Measurements from ENCODE around the gene MFSD2A. TPM values are rescaled to one million over a fixed set of nuclear protein-coding genes. Genes with fewer than 3 reads are reported as not detected.
"Not testable (repeated sequence)": the region's sequence is repeated elsewhere in the genome, so short reads cannot be mapped to it uniquely, and the experiment has no call there.

The MFSD2A gene
- total and polyA plus RNA-seq, 4 donors = 0.37 to 294 (median 171) TPM

- no peak overlapping the region for H3K4me3 ChIP-seq (ENCODE audit: low read depth in 1 of 3, low read length in 3 of 3)
- TF ChIP-seq HNF4A (conservative IDR thresholded peaks at IDR 0.05) (no peak), FOXA2 (IDR thresholded peaks at IDR 0.05) (no peak), FOXA1 (IDR thresholded peaks at IDR 0.05) (no peak)
- 82% methylated on average over 10 of the region's 10 CpGs for WGBS
These were observed 48.5 kb downstream of the MFSD2A start for GRCh38 chr1:40003156-40004093.

GRCh38 chr1:40004857-40005256, 49.9 kb downstream of the MFSD2A start:
- Histone ChIP-seq H3K27ac (ENCODE audit: low read depth in 1 of 2, low read length in 2 of 2) (no peak overlapping the region), H3K4me1 (ENCODE audit: control insufficient read depth in 4 of 4, insufficient read depth in 4 of 4, low read length in 3 of 4) (no peaks in the 10 kb centered on the region), H3K27me3 (ENCODE audit: control insufficient read depth in 4 of 4, insufficient read depth in 4 of 4, low read length in 3 of 4) (no peaks in the 10 kb centered on the region), H3K36me3 (ENCODE audit: control insufficient read depth in 4 of 4, insufficient read depth in 3 of 4, low read depth in 1 of 4, low read length in 3 of 4) (no peaks in the 10 kb centered on the region), H3K9me3 (ENCODE audit: control insufficient read depth in 4 of 4, low read length in 3 of 4) (no peaks in the 10 kb centered on the region), H3K9ac (ENCODE audit: low read depth in 1 of 2, low read length in 2 of 2) (no peak overlapping the region), H3K4me3 (ENCODE audit: low read depth in 1 of 3, low read length in 3 of 3) (no peak overlapping the region)
- DNase-seq (ENCODE audit: low spot score) = no peak
- WGBS = 54% methylated on average over 2 of the region's 2 CpGs
- TF ChIP-seq TAF1 (conservative IDR thresholded peaks at IDR 0.05) (no peak), HNF4A (conservative IDR thresholded peaks at IDR 0.05) (no peak), GABPA (IDR thresholded peaks at IDR 0.05 in 1 of 2, conservative IDR thresholded peaks at IDR 0.05 in 1 of 2) (no peak), EGR1 (IDR thresholded peaks at IDR 0.05; ENCODE audit: low read depth in 2 of 2) (no peak), RXRA (IDR thresholded peaks at IDR 0.05) (no peak), FOXA1 (IDR thresholded peaks at IDR 0.05) (no peak), RAD21 (IDR thresholded peaks at IDR 0.05) (no peak), FOXA2 (IDR thresholded peaks at IDR 0.05) (no peak), MAX (IDR thresholded peaks at IDR 0.05) (no peak), SP1 (IDR thresholded peaks at IDR 0.05) (no peak), NR2F2 (IDR thresholded peaks at IDR 0.05) (no peak), HNF4G (IDR thresholded peaks at IDR 0.05) (no peak), JUND (IDR thresholded peaks at IDR 0.05) (no peak), REST (IDR thresholded peaks at IDR 0.05) (no peak), YY1 (IDR thresholded peaks at IDR 0.05) (no peak)
- TF ChIP-seq, protein P1, sequence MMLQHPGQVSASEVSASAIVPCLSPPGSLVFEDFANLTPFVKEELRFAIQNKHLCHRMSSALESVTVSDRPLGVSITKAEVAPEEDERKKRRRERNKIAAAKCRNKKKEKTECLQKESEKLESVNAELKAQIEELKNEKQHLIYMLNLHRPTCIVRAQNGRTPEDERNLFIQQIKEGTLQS (IDR thresholded peaks at IDR 0.05) = no peak
- TF ChIP-seq, protein P2, sequence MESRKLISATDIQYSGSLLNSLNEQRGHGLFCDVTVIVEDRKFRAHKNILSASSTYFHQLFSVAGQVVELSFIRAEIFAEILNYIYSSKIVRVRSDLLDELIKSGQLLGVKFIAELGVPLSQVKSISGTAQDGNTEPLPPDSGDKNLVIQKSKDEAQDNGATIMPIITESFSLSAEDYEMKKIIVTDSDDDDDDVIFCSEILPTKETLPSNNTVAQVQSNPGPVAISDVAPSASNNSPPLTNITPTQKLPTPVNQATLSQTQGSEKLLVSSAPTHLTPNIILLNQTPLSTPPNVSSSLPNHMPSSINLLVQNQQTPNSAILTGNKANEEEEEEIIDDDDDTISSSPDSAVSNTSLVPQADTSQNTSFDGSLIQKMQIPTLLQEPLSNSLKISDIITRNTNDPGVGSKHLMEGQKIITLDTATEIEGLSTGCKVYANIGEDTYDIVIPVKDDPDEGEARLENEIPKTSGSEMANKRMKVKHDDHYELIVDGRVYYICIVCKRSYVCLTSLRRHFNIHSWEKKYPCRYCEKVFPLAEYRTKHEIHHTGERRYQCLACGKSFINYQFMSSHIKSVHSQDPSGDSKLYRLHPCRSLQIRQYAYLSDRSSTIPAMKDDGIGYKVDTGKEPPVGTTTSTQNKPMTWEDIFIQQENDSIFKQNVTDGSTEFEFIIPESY (IDR thresholded peaks at IDR 0.05) = no peak
- TF ChIP-seq, protein P3, sequence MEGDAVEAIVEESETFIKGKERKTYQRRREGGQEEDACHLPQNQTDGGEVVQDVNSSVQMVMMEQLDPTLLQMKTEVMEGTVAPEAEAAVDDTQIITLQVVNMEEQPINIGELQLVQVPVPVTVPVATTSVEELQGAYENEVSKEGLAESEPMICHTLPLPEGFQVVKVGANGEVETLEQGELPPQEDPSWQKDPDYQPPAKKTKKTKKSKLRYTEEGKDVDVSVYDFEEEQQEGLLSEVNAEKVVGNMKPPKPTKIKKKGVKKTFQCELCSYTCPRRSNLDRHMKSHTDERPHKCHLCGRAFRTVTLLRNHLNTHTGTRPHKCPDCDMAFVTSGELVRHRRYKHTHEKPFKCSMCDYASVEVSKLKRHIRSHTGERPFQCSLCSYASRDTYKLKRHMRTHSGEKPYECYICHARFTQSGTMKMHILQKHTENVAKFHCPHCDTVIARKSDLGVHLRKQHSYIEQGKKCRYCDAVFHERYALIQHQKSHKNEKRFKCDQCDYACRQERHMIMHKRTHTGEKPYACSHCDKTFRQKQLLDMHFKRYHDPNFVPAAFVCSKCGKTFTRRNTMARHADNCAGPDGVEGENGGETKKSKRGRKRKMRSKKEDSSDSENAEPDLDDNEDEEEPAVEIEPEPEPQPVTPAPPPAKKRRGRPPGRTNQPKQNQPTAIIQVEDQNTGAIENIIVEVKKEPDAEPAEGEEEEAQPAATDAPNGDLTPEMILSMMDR (IDR thresholded peaks at IDR 0.05; ENCODE audit: low read depth, low read length, missing input control) = no peak

More at GRCh38 chr1:40003156-40004093, 48.5 kb downstream of the MFSD2A start:
- DNase-seq (ENCODE audit: low spot score) = no peak
- no peaks in the 10 kb centered on the region for H3K27me3 ChIP-seq (ENCODE audit: control insufficient read depth in 4 of 4, insufficient read depth in 4 of 4, low read length in 3 of 4)
- no peaks in the 10 kb centered on the region for H3K36me3 ChIP-seq (ENCODE audit: control insufficient read depth in 4 of 4, insufficient read depth in 3 of 4, low read depth in 1 of 4, low read length in 3 of 4)
- H3K27ac ChIP-seq (ENCODE audit: low read depth in 1 of 2, low read length in 2 of 2) = no peak overlapping the region
- no peaks in the 10 kb centered on the region for H3K9me3 ChIP-seq (ENCODE audit: control insufficient read depth in 4 of 4, low read length in 3 of 4)
- no peak overlapping the region for H3K9ac ChIP-seq (ENCODE audit: low read depth in 1 of 2, low read length in 2 of 2)
- H3K4me1 ChIP-seq (ENCODE audit: control insufficient read depth in 4 of 4, insufficient read depth in 4 of 4, low read length in 3 of 4) = no peaks in the 10 kb centered on the region

DNA sequence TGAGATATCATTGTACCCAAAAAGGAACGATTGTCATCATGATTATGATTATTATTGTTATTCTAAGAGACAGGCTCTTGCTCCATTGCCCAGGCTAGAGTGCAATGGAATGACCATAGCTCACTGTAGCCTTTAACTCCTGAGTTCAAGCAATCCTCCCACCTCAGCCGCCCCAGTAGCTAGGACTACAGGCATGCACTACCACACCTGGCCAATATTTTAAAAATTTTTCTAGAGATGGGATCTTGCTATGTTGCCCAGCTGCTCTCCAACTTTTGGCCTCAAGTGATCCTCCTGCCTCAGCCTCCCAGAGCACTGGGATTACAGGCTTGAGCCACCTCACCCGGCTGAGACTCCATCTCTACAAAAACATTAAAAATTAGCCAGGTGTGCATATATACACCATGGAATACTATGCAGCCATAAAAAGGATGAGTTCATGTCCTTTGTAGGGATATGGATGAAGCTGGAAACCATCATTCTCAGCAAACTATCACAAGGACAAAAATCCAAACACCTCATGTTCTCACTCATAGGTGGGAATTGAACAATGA, 52.6 kb downstream of the MFSD2A start:
- H3K9me3 ChIP-seq (ENCODE audit: control insufficient read depth in 4 of 4, low read length in 3 of 4); H3K4me3 ChIP-seq (ENCODE audit: low read depth in 1 of 3, low read length in 3 of 3); H3K36me3 ChIP-seq (ENCODE audit: control insufficient read depth in 4 of 4, insufficient read depth in 3 of 4, low read depth in 1 of 4, low read length in 3 of 4); H3K27me3 ChIP-seq (ENCODE audit: control insufficient read depth in 4 of 4, insufficient read depth in 4 of 4, low read length in 3 of 4); H3K9ac ChIP-seq (ENCODE audit: low read depth in 1 of 2, low read length in 2 of 2); DNase-seq (ENCODE audit: low spot score); H3K4me1 ChIP-seq (ENCODE audit: control insufficient read depth in 4 of 4, insufficient read depth in 4 of 4, low read length in 3 of 4); H3K27ac ChIP-seq (ENCODE audit: low read depth in 1 of 2, low read length in 2 of 2): not testable (repeated sequence)
- WGBS = 85% methylated on average over 3 of the region's 3 CpGs

Data from liver (tissue), 9 donors.